H1 (cell line): Measurements from ENCODE around the gene UBL4A. TPM values are rescaled to one million over a fixed set of nuclear protein-coding genes. Genes with fewer than 3 reads are reported as not detected.

ENCODE experiments used
- CTCF ChIA-PET: fragments of 300-600 bp; sonication (Branson Sonifier 250); formaldehyde crosslinking; loops from one replicate; lab custom pipeline; 2021; ENCODE audit not compliant: partially characterized antibody; lab: Charles Lee
- POLR2A ChIA-PET: fragments of 300-600 bp; sonication (Branson Sonifier 250); formaldehyde crosslinking; loops from one replicate; lab custom pipeline; 2021; ENCODE audit warnings: inconsistent platforms; ENCODE audit not compliant: partially characterized antibody; lab: Charles Lee
- DNase-seq, 2 experiments: peaks; one replicate each; pipeline versions ENCODE4 v3.0.0 to v3.0.0-alpha.2; 2010 to 2022; ENCODE audit warnings: low spot score in 2 of 2, low read depth in 1 of 2, mixed read lengths in 1 of 2
- FAIRE-seq: peaks from 2 replicates; lab custom pipeline; 2011; peaks lifted over from hg19 to GRCh38; lab: Jason Lieb, UNC
- H2AFZ ChIP-seq: 2 replicates; pipeline ENCODE4 v1.8.1; 2012; ENCODE audit warnings: low read length, inconsistent platforms
- H2AK5ac ChIP-seq: 2 replicates; pipeline ENCODE4 v1.6.1; 2013; ENCODE audit warnings: low read depth, low read length
- H2BK120ac ChIP-seq: replicated peaks from 2 replicates; pipeline ENCODE3; 2013; ENCODE audit warnings: low read depth, low read length, inconsistent platforms
- H2BK12ac ChIP-seq: 2 replicates; pipeline ENCODE4 v1.6.1; 2013; ENCODE audit warnings: low read depth, low read length
- H2BK15ac ChIP-seq: 2 replicates; pipeline ENCODE4 v1.6.1; 2013; ENCODE audit warnings: low read length
- H2BK20ac ChIP-seq: 2 replicates; pipeline ENCODE4 v1.6.1; 2013; ENCODE audit warnings: low read length
- H2BK5ac ChIP-seq: 2 replicates; pipeline ENCODE4 v1.6.1; 2013; ENCODE audit warnings: low read depth, low read length
- H3K14ac ChIP-seq: 2 replicates; pipeline ENCODE4 v1.6.1; 2013; ENCODE audit warnings: inconsistent platforms; ENCODE audit not compliant: insufficient read length
- H3K18ac ChIP-seq: 2 replicates; pipeline ENCODE4 v1.6.1; 2013; ENCODE audit warnings: low read length; ENCODE audit errors: extremely low read depth
- H3K23ac ChIP-seq: 2 replicates; pipeline ENCODE4 v1.6.1; 2013; ENCODE audit warnings: inconsistent platforms; ENCODE audit not compliant: insufficient read length
- H3K23me2 ChIP-seq: 2 replicates; pipeline ENCODE4 v1.6.1; 2013; ENCODE audit warnings: low read depth, low read length
- H3K27ac ChIP-seq: 2 replicates; pipeline ENCODE4 v1.6.1; 2011; ENCODE audit warnings: low read depth, low read length, inconsistent platforms
- H3K27me3 ChIP-seq, 4 experiments: replicated peaks in 1 of 4; 1 replicate in 1 of 4; 2 replicates in 3 of 4; pipeline versions ENCODE4 v1.6.1 to v1.8.1; 2011 to 2013; ENCODE audit warnings: low read length in 3 of 4, mild to moderate bottlenecking in 3 of 4, inconsistent platforms in 2 of 4, mixed read lengths in 2 of 4, moderate library complexity in 1 of 4; ENCODE audit not compliant: control insufficient read depth in 3 of 4, insufficient read depth in 3 of 4; ENCODE audit errors: extremely low read depth in 1 of 4
- H3K36me3 ChIP-seq, 4 experiments: 2 replicates each; pipeline versions ENCODE4 v1.6.1 to v1.8.1; 2011 to 2013; ENCODE audit warnings: mild to moderate bottlenecking in 4 of 4, low read length in 3 of 4, moderate library complexity in 2 of 4, control low read depth in 1 of 4, inconsistent platforms in 1 of 4; ENCODE audit not compliant: insufficient read depth in 4 of 4, control insufficient read depth in 2 of 4
- H3K4ac ChIP-seq: replicated peaks from 2 replicates; pipeline ENCODE3; 2013; ENCODE audit warnings: low read length, low read depth, mixed read lengths, inconsistent platforms; ENCODE audit not compliant: insufficient read length
- H3K4me1 ChIP-seq, 4 experiments: replicated peaks in 1 of 4; 1 replicate in 1 of 4; 2 replicates in 3 of 4; pipeline versions ENCODE4 v1.6.1 to v1.8.1; 2011 to 2013; ENCODE audit warnings: low read length in 3 of 4, inconsistent platforms in 2 of 4, mixed read lengths in 1 of 4; ENCODE audit not compliant: insufficient read depth in 4 of 4, control insufficient read depth in 3 of 4
- H3K4me2 ChIP-seq, 2 experiments: 2 replicates each; pipeline versions ENCODE4 v1.6.1 to v1.8.1; 2011 to 2013; ENCODE audit warnings: low read depth in 2 of 2, low read length in 2 of 2, control low read depth in 1 of 2, inconsistent platforms in 1 of 2, mild to moderate bottlenecking in 1 of 2; ENCODE audit not compliant: insufficient read depth in 1 of 2
- H3K4me3 ChIP-seq, 4 experiments: fragments of 200-600, 300-600 bp in 1 of 4; sonication (generic), shearing (Covaris generic), sonication (Bioruptor Twin) in 1 of 4; 2 replicates each; pipeline versions ENCODE4 v1.5.1 to v1.8.1; 2011 to 2016; ENCODE audit warnings: low read length in 4 of 4, low read depth in 3 of 4, control low read depth in 2 of 4, inconsistent platforms in 2 of 4, mild to moderate bottlenecking in 2 of 4, mixed read lengths in 1 of 4, moderate library complexity in 1 of 4; ENCODE audit not compliant: insufficient read depth in 2 of 4; ENCODE audit errors: extremely low read depth in 1 of 4
- H3K56ac ChIP-seq: replicated peaks from 2 replicates; pipeline ENCODE3; 2013; ENCODE audit warnings: low read depth, mild to moderate bottlenecking, mixed read lengths, low read length, inconsistent platforms; ENCODE audit not compliant: insufficient read length
- H3K79me1 ChIP-seq: 2 replicates; pipeline ENCODE4 v1.6.1; 2013; ENCODE audit warnings: low read depth, low read length, control low read depth
- H3K79me2 ChIP-seq, 2 experiments: 2 replicates each; pipeline versions ENCODE4 v1.6.1 to v1.8.1; 2012 to 2013; ENCODE audit warnings: low read length in 2 of 2, mild to moderate bottlenecking in 2 of 2, inconsistent platforms in 1 of 2; ENCODE audit not compliant: insufficient read depth in 2 of 2, control insufficient read depth in 1 of 2
- H3K9ac ChIP-seq, 4 experiments: replicated peaks in 1 of 4; 1 replicate in 1 of 4; 2 replicates in 3 of 4; pipeline versions ENCODE4 v1.6.1 to v1.8.1; 2011 to 2013; ENCODE audit warnings: low read depth in 3 of 4, low read length in 3 of 4, control low read depth in 2 of 4, mild to moderate bottlenecking in 2 of 4, moderate library complexity in 2 of 4, inconsistent platforms in 1 of 4; ENCODE audit errors: extremely low read depth in 1 of 4
- H3K9me3 ChIP-seq, 2 experiments: 2 replicates each; pipeline versions ENCODE4 v1.6.1 to v1.8.1; 2012 to 2013; ENCODE audit warnings: mild to moderate bottlenecking in 2 of 2, moderate library complexity in 2 of 2, control low read depth in 1 of 2, inconsistent platforms in 1 of 2, low read depth in 1 of 2, low read length in 1 of 2, mixed read lengths in 1 of 2; ENCODE audit not compliant: insufficient read depth in 2 of 2
- H4K20me1 ChIP-seq, 2 experiments: replicated peaks in 1 of 2; 2 replicates each; pipeline versions ENCODE3 to v1.8.1; 2011 to 2013; ENCODE audit warnings: inconsistent platforms in 2 of 2, low read length in 2 of 2, mild to moderate bottlenecking in 1 of 2; ENCODE audit not compliant: insufficient read depth in 2 of 2, control insufficient read depth in 1 of 2
- H4K5ac ChIP-seq: 2 replicates; pipeline ENCODE4 v1.6.1; 2013; ENCODE audit warnings: low read length, low read depth, mixed read lengths, inconsistent platforms; ENCODE audit not compliant: insufficient read length
- H4K8ac ChIP-seq: 2 replicates; pipeline ENCODE4 v1.8.0; 2013; ENCODE audit warnings: mild to moderate bottlenecking, moderate library complexity, low read length, inconsistent platforms; ENCODE audit not compliant: insufficient read depth; ENCODE audit errors: extremely low read depth
- H4K91ac ChIP-seq: replicated peaks from 2 replicates; pipeline ENCODE3; 2013; ENCODE audit warnings: low read length, mixed read lengths, inconsistent platforms; ENCODE audit not compliant: insufficient read length
- BCL11A ChIP-seq, 2 experiments: IDR thresholded peaks; one replicate each; pipeline ENCODE4 v1.6.1; 2011; ENCODE audit warnings: low read depth in 2 of 2, low read length in 2 of 2, mild to moderate bottlenecking in 2 of 2
- BRCA1 ChIP-seq: IDR thresholded peaks from 2 replicates; pipeline ENCODE4 v1.6.1; 2012; ENCODE audit warnings: low read depth, low read length, improper control_type of control experiment
- CEBPB ChIP-seq: IDR thresholded peaks from 2 replicates; pipeline ENCODE4 v1.6.1; 2012; ENCODE audit warnings: low read depth, low read length
- EGR1 ChIP-seq: IDR thresholded peaks from 2 replicates; pipeline ENCODE4 v1.6.1; 2011; ENCODE audit warnings: low read depth, low read length, borderline replicate concordance
- FOSL1 ChIP-seq: IDR thresholded peaks from 2 replicates; pipeline ENCODE4 v1.6.1; 2011; ENCODE audit warnings: mild to moderate bottlenecking, low read depth, low read length, moderate library complexity; ENCODE audit not compliant: insufficient read depth
- GTF2F1 ChIP-seq: IDR thresholded peaks from 2 replicates; pipeline ENCODE4 v1.6.1; 2012; ENCODE audit warnings: low read depth, low read length, improper control_type of control experiment, borderline replicate concordance
- JUND ChIP-seq: IDR thresholded peaks from 2 replicates; pipeline ENCODE4 v1.6.1; 2011; ENCODE audit warnings: mild to moderate bottlenecking, improper control_type of control experiment, low read length
- POLR2A ChIP-seq, 2 experiments: IDR thresholded peaks; 1 replicate in 1 of 2; 2 replicates in 1 of 2; pipeline ENCODE4 v1.6.1; 2011; ENCODE audit warnings: low read depth in 2 of 2, low read length in 2 of 2, mild to moderate bottlenecking in 2 of 2; ENCODE audit errors: control extremely low read depth in 1 of 2
- SAP30 ChIP-seq: fragments of 300-600 bp; sonication (generic); IDR thresholded peaks from 2 replicates; pipeline ENCODE4 v1.7.1; 2012; ENCODE audit warnings: low read length, moderate library complexity, mild to moderate bottlenecking, inconsistent platforms; ENCODE audit not compliant: insufficient read depth, insufficient replicate concordance
- SP4 ChIP-seq: IDR thresholded peaks from 2 replicates; pipeline ENCODE4 v1.6.1; 2012; ENCODE audit warnings: low read length, inconsistent platforms
- YY1 ChIP-seq: IDR thresholded peaks from 2 replicates; pipeline ENCODE4 v1.6.1; 2011; ENCODE audit warnings: low read depth, mild to moderate bottlenecking, low read length
- WGBS, 2 experiments: shearing (Covaris generic) in 1 of 2; methylation state at CpG; one replicate each; pipeline versions ENCODE4 v1.1.6 to v1.1.7; 2013 to 2015; ENCODE audit warnings: low lambda C conversion rate in 2 of 2, mixed read lengths in 2 of 2, inconsistent platforms in 1 of 2, low coverage in 1 of 2, missing lambda C conversion rate in 1 of 2; ENCODE audit not compliant: insufficient replicate concordance in 2 of 2, insufficient coverage in 1 of 2, insufficient read length in 1 of 2; ENCODE audit errors: extremely low coverage in 1 of 2, missing lambda C conversion rate in 1 of 2; 5-methylcytosine and 5-hydroxymethylcytosine counted together
- polyA plus RNA-seq, 7 experiments: library from polyadenylated mRNA; depleted of rRNA in 3 of 7; stranded (reverse) in 5 of 7; unstranded in 2 of 7; fragments of >200 nt in 5 of 7; fragments of 200-250 nt in 2 of 7; gene quantifications; 1 replicate in 5 of 7; 2 replicates in 1 of 7; 4 replicates in 1 of 7; pipeline versions ENCODE4 v1.2.1 to v1.2.3, GENCODE V29; 2011 to 2013; ENCODE audit warnings: missing spikeins in 2 of 7, mixed read lengths in 2 of 7
- total RNA-seq: library from RNA; stranded (reverse); fragmentation: NEBNext Ultra II Directional; extraction: Animal tissue kit (Norgen Biotek cat#: 25700); gene quantifications from 2 replicates; pipeline ENCODE4 v1.2.1, GENCODE V29; 2021

The UBL4A gene
- total and polyA plus RNA-seq, 2 of the 8 experiments (the other 6 are each of a cell fraction or from before 2014, with no cell fraction given) = 23.1 to 31.7 TPM

DNA sequence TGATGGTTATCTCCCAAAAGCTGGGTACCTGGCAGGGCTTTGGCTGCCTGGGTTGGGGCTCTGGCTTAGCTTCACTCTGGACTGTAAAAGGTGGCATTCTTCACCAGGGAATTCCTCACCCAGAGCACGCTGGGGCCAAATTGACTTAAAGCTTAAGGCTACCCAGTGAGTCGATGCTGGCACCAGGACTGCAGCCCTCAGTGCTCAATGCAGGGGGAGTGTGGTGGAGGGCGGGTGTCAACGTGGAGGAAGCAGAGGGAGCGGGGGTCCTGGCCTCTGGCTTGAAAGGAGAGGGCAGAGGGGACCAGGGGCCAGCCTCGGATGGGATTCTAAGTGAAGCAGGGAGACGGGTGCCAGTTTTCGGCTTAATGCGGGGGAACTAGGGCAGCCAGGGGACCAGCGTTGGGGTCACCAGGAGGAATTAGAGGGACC is 42.9 kb downstream of the UBL4A start:
- H2BK15ac ChIP-seq = no peak overlapping the region
- no peak overlapping the region for H2AK5ac ChIP-seq
- TF ChIP-seq GTF2F1 (no peak), JUND (no peak), YY1 (no peak), BCL11A (IDR thresholded peaks at IDR 0.05; ENCODE audit: low read depth in 2 of 2, low read length in 2 of 2) (no peak), POLR2A (IDR thresholded peaks at IDR 0.05; ENCODE audit: control extremely low read depth in 1 of 2, low read depth in 2 of 2, low read length in 2 of 2) (no peak), SP4 (no peak), FOSL1 (no peak), SAP30 (no peak), CEBPB (no peak), BRCA1 (no peak), EGR1 (no peak)
- FAIRE-seq = no peak
- H4K20me1 ChIP-seq = peaks cover 0 to 9% of the 10 kb centered on the region in 2 experiments
- peak overlapping the region in 3 of 4 experiments; percentile 10 to 71 (median 57); a peak in 5 of 8 replicates for H3K4me3 ChIP-seq
- H3K36me3 ChIP-seq = peaks cover 0 to 27% (median 13%) of the 10 kb centered on the region in 4 experiments; a peak in 5 of 8 replicates
- H3K14ac ChIP-seq = no peak overlapping the region
- H3K18ac ChIP-seq = no peak overlapping the region; the same call in 1 of the 2 replicates
- H4K5ac ChIP-seq = no peak overlapping the region
- no peak overlapping the region for H3K4ac ChIP-seq
- H3K9ac ChIP-seq = no peak overlapping the region; a peak in 1 of 7 replicates
- POLR2A ChIA-PET = interaction anchor here (1.2 to 2.9 kb wide), 6 partner anchors 9 to 46 kb away, joined by 5 to 9 read pairs (median 6); partner anchors contain the start of genes ATP6AP1 and RPL10
- no peak overlapping the region for H3K23ac ChIP-seq
- H4K8ac ChIP-seq = no peak overlapping the region
- no peak overlapping the region for H2AFZ ChIP-seq
- peaks cover 0 to 6% of the 10 kb centered on the region in 2 experiments; a peak in 2 of 4 replicates for H3K79me2 ChIP-seq
- no peak overlapping the region for H2BK5ac ChIP-seq
- H3K9me3 ChIP-seq = no peaks in the 10 kb centered on the region
- DNase-seq = no peak
- no peak overlapping the region for H3K27ac ChIP-seq
- H3K23me2 ChIP-seq = peaks cover 3% of the 10 kb centered on the region; the same call in 1 of the 2 replicates
- H3K27me3 ChIP-seq = no peaks in the 10 kb centered on the region
- H2BK12ac ChIP-seq = no peak overlapping the region
- CTCF ChIA-PET = interaction anchor here (0.6 to 1.5 kb wide), 5 partner anchors 11 to 97 kb away, joined by 3 to 4 read pairs (median 3); no protein-coding TSS in a partner anchor
- no peaks in the 10 kb centered on the region; the same call in 1 of the 2 replicates for H3K79me1 ChIP-seq
- peaks cover 0 to 4% (median 0%) of the 10 kb centered on the region in 4 experiments; a peak in 2 of 7 replicates for H3K4me1 ChIP-seq
- H2BK120ac ChIP-seq = no peak overlapping the region
- peak overlapping the region; percentile 47 to 72 for H3K4me2 ChIP-seq
- H2BK20ac ChIP-seq = no peak overlapping the region
- WGBS, 2 experiments = 54% methylated on average over 2 of the region's 10 CpGs; no CpG with 5 or more reads in 1 of the 2 experiments
- no peak overlapping the region for H4K91ac ChIP-seq
- H3K56ac ChIP-seq = no peak overlapping the region
